ENCODE data around the gene PCDH10. TPM values are rescaled to one million over a fixed set of nuclear protein-coding genes. Genes with fewer than 3 reads are reported as not detected.

Gene PCDH10
- total RNA-seq, 1 experiment from 2014 or later = not detected

DNA sequence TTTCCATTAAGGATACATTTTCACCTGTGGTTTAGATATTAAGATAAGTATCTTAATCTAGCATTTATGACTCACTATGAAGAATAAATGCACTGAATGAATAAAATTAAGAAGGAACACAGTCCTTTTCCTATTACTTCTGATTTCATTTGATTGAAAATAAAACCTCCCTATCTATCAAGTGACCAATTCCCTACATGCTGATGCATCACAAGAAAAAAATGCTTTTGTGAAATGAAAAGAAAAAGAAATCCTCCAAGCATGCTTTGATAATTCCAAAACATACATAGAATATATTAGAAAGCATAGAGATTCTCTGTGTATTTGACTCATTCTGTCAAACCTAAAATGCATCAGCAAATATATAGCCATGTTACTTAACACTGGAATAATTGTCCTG, 37.1 kb downstream of the PCDH10 start:
- Mint-ChIP-seq H3K9me3 (ENCODE audit: low read depth, unreplicated experiment) (no peaks in the 10 kb centered on the region), H3K4me3 (ENCODE audit: low read depth, unreplicated experiment) (no peak overlapping the region), H3K36me3 (ENCODE audit: insufficient read depth, unreplicated experiment) (no peaks in the 10 kb centered on the region), H3K4me1 (ENCODE audit: low read depth, unreplicated experiment) (no peaks in the 10 kb centered on the region), H3K27ac (ENCODE audit: unreplicated experiment) (no peak overlapping the region), H3K27me3 (ENCODE audit: unreplicated experiment) (no peaks in the 10 kb centered on the region)
- intact Hi-C loops (cut with micrococcal nuclease; ENCODE audit: unreplicated experiment) = no loop called here
- CTCF ChIA-PET = no interaction called here
- no TSS peak for BruUV-seq (replicated peaks)
- no peak for DNase-seq
- TF ChIP-seq, protein P1, sequence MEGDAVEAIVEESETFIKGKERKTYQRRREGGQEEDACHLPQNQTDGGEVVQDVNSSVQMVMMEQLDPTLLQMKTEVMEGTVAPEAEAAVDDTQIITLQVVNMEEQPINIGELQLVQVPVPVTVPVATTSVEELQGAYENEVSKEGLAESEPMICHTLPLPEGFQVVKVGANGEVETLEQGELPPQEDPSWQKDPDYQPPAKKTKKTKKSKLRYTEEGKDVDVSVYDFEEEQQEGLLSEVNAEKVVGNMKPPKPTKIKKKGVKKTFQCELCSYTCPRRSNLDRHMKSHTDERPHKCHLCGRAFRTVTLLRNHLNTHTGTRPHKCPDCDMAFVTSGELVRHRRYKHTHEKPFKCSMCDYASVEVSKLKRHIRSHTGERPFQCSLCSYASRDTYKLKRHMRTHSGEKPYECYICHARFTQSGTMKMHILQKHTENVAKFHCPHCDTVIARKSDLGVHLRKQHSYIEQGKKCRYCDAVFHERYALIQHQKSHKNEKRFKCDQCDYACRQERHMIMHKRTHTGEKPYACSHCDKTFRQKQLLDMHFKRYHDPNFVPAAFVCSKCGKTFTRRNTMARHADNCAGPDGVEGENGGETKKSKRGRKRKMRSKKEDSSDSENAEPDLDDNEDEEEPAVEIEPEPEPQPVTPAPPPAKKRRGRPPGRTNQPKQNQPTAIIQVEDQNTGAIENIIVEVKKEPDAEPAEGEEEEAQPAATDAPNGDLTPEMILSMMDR (IDR thresholded peaks at IDR 0.05; ENCODE audit: unreplicated experiment) = no peak

DNA sequence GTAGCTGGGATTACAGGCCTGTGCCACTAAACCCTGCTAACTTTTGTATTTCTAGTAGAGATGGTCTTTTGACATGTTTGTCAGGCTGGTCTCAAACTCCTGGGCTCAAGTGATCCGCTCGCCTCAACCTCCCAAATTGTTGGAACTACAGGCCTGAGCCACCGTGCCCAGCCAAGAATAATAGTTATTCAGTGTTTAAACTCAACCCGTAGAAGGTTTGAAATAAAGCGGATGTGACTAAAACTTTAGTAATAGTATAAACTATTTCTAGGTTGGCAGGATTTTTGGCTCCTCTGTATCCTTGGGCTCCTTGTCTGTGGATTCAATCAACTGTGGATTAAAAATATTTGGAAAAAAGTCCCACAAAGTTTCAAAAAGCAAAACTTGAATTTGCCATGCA, 37.8 kb downstream of the PCDH10 start:
- intact Hi-C loops (cut with micrococcal nuclease; ENCODE audit: unreplicated experiment) = no loop called here
- Mint-ChIP-seq H3K27ac (ENCODE audit: unreplicated experiment) (no peak overlapping the region), H3K4me1 (ENCODE audit: low read depth, unreplicated experiment) (no peaks in the 10 kb centered on the region), H3K36me3 (ENCODE audit: insufficient read depth, unreplicated experiment) (no peaks in the 10 kb centered on the region), H3K9me3 (ENCODE audit: low read depth, unreplicated experiment) (no peaks in the 10 kb centered on the region), H3K27me3 (ENCODE audit: unreplicated experiment) (no peaks in the 10 kb centered on the region), H3K4me3 (ENCODE audit: low read depth, unreplicated experiment) (no peak overlapping the region)
- DNase-seq = no peak
- BruUV-seq (replicated peaks) = no TSS peak
- TF ChIP-seq, protein P1 (IDR thresholded peaks at IDR 0.05; ENCODE audit: unreplicated experiment) = no peak
- CTCF ChIA-PET = no interaction called here

DNA sequence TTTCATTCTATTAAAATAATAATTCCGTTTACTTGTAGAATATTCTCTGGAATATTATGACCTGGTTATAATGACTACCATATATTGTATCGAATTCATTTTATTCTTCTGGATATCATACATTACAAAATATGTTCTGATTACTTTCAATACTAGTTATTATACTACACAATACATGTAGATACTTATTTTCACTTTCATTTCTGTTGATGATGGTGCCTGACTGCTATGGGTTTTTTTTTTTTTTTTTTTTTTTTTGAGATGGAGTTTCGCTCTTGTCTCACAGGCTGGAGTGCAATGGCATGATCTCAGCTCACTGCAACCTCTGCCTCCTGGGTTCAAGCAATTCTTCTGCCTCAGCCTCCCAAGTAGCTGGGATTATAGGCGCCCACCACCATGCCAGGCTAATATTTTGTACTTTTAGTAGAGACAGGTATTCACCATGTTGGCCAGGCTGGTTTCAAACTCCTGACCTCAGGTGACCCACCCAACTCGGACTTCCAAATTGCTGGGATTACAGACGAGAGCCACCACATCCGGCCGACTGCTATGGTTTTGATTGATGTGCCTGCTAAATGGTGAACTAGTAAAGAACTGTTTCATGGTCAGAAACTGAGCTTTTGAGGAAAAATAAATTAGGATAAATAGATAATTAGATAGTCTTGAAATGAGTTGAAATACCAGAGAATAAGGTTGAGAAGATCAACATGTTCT, 39.5 kb downstream of the PCDH10 start:
- CTCF ChIA-PET = interaction anchor here (0.6 kb wide), 1 partner anchor 11 kb away, joined by 4 read pairs; no protein-coding TSS in a partner anchor

DNA sequence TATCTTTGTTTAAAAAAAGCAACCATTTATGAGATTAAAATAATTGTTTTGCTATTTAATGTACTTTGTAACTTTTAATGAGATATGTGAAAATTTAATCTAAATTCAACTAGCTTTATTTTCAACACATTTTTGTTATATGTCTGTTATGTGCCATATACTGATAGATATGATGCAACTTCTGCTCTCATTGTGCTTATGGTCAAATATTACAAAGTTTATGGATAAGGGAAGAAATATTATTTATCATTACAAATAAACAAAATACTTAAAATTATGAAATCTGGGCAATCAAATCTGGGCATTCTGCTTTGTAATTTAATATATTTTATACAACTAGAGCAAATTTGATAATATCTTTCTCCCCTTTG, 40.0 kb downstream of the PCDH10 start:
- no peak overlapping the region for H3K27ac Mint-ChIP-seq (ENCODE audit: unreplicated experiment)
- H3K27me3 Mint-ChIP-seq (ENCODE audit: unreplicated experiment) = no peaks in the 10 kb centered on the region
- no peak overlapping the region for H3K4me3 Mint-ChIP-seq (ENCODE audit: low read depth, unreplicated experiment)
- no peaks in the 10 kb centered on the region for H3K36me3 Mint-ChIP-seq (ENCODE audit: insufficient read depth, unreplicated experiment)
- TF ChIP-seq, protein P1 (IDR thresholded peaks at IDR 0.05; ENCODE audit: unreplicated experiment) = no peak
- no TSS peak for BruUV-seq (replicated peaks)
- H3K4me1 Mint-ChIP-seq (ENCODE audit: low read depth, unreplicated experiment) = no peaks in the 10 kb centered on the region
- H3K9me3 Mint-ChIP-seq (ENCODE audit: low read depth, unreplicated experiment) = no peaks in the 10 kb centered on the region
- intact Hi-C loops (cut with micrococcal nuclease; ENCODE audit: unreplicated experiment) = no loop called here
- no peak for DNase-seq
- CTCF ChIA-PET = interaction anchor here (0.6 kb wide), 1 partner anchor 10 kb away, joined by 4 read pairs; no protein-coding TSS in a partner anchor

More for the DNA sequence above, 39.5 kb downstream of the PCDH10 start:
- no peak for DNase-seq
- TF ChIP-seq, protein P1 (IDR thresholded peaks at IDR 0.05; ENCODE audit: unreplicated experiment) = no peak
- Mint-ChIP-seq H3K9me3 (ENCODE audit: low read depth, unreplicated experiment) (no peaks in the 10 kb centered on the region), H3K27ac (ENCODE audit: unreplicated experiment) (no peak overlapping the region), H3K36me3 (ENCODE audit: insufficient read depth, unreplicated experiment) (no peaks in the 10 kb centered on the region), H3K27me3 (ENCODE audit: unreplicated experiment) (no peaks in the 10 kb centered on the region), H3K4me3 (ENCODE audit: low read depth, unreplicated experiment) (no peak overlapping the region), H3K4me1 (ENCODE audit: low read depth, unreplicated experiment) (no peaks in the 10 kb centered on the region)
- BruUV-seq (replicated peaks) = no TSS peak
- intact Hi-C loops (cut with micrococcal nuclease; ENCODE audit: unreplicated experiment) = no loop called here

All from Calu3 (cell line).